GM19397 (cell line): ENCODE results near the gene RNF126.

Source experiments
- ATAC-seq: cut with Tn5 transposase; IDR thresholded peaks from one replicate; pipeline ENCODE4 v1.9.1; 2021; ENCODE audit warnings: mild to moderate bottlenecking, moderate library complexity; ENCODE audit not compliant: unreplicated experiment

The RNF126 gene

DNA sequence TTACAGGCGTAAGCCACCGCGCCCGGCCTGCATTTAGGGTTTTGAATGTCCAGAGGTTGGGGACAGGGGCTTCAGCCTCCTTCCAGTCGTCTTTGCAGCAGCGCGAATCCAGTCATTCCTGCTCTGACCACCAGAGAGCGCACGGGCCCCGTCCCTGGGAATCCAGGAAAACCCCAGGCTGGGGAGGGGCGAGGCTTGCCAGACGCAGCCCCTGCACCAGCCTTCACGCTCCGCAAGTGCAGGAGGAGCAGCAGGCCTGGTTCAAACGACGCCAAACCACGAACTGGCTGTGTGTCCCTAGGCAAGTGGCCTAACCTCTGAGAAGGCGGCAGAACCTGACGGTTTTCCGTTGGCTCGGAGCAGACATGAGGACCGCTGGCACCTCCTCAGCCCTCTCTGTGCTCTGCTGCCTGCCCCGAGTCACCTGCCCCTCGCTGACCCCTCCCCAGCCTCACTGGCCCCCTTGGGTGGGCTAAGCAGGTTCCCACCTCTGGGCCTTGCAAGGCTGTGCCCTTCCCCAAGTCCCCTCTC is 2.0 kb upstream of the RNF126 start:
- ATAC-seq: no peak

DNA sequence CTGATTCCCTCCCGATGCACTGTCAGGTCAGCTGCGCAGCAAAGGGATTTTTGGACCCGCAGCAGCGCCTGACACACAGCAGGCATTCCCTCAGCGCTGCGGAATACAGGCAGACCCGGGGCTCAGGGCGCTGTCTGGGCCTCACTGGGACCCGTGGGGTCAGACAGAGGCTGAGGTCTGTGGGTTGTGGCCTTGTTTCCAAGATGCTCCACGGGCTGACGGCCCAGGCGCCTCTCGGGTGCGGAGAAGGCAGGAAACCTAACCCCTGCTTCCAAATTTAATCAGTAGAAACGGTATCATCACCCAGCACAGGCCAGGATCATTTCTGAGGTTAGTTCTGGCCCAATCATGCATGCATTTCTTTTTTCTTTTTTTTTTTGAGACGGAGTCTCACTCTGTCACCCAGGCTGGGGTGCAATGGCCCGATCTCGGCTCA is 686 bp upstream of the RNF126 start:
- ATAC-seq: no peak

DNA sequence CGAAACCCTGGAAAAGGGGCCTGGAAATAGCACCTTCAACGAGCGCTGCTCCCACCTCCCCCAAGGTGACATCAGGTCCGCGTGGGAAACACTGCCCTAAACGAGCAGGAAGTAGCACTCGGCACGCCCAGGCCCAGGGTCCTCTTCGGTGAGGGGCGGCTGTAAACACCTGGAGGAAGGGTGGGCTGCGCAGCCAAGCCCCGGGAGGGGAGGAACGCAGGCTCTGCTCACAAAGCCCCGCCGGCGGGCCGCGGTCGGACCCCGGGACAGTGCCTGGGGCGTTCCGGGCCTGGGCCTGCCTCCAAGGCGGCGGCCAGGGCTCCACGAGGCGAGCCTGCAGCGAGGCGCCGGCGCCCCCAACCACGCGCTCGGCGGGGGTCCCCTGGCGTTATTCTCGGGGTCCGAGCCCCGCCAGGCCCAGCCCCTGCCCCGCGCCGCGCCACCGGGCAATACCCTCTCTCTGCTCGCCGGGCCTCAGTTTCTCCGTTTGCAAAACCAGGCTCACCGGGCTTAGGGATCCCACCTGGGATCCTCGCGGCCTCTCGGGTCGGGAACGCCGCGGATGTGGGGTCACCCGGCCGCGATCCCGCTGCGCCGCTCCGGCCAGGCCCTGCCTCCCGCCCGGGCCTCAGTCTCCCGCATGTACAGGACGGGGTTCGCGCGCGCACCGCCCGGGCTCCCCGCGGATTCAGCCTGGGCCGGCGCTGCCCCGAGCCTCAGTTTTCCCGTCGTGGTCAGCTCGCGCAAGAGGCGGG is 630 bp downstream of the RNF126 start:
- peak; percentile 12 for ATAC-seq

DNA sequence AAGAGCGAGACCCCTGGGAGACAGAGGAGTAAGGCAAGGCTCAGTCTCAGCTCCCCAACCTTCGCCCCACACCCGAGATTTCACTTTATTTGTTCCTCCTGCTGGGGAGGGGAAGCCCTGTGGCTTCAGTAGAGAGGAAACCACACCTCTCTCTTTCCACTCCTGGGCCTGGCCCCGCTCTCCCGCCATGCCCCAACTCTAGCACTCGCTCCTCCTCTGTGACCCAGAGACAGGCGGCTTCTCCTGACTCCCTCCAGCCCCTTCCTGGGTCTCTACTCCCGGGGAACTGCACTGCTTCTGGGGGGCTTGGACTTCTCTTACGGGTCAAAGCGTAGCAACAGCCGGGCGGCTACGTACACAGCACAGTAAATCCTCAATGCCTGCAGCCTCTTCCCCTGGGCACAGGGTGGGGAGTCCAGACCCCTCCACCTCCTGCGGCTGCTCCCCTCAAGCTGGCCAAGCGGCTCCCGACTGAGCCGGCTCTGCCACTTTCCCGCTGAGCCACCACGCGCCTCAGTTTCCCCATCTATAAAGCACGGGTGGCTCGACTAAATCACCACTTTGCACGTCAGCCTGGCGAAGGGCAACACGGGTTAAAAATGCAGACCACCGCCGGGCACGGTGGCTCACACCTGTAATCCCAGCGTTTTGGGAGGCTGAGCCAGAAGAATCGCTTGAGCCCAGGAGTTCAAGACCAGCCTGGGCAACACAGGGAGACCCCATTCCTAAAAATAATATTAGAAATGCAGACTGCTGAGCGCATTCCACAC is 1.4 kb downstream of the RNF126 start:
- no peak for ATAC-seq

DNA sequence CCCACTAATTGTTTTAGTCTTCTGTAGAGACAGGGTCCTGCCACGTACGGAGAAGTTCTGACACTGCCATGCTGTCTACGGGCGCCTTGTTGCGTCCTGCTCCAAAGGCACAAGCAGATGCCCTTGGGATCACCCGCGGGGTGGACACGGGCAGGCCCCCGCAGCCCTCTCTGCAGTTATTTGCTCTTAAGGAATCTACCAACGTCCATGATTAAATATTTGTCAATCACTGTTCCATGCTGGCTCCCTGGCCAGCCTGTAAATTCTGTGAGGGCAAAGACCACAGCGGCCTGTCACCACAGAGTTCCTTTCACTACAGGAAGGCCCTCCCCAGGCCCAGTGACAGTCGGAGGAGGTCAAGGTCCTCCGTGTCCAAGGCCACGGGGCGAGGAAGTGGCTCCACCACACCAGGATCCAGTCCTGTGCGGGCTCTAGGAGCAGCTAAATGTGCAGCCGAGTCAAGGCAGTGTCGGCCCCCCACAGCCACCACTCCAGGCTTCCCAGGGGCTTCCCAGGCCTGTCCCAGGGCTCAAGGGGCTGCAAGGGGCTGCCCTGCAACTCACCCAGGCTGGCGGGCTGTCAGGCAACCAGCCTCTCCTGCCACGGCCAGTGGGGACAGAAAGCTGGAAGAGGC is 2.1 kb downstream of the RNF126 start:
- ATAC-seq: no peak

DNA sequence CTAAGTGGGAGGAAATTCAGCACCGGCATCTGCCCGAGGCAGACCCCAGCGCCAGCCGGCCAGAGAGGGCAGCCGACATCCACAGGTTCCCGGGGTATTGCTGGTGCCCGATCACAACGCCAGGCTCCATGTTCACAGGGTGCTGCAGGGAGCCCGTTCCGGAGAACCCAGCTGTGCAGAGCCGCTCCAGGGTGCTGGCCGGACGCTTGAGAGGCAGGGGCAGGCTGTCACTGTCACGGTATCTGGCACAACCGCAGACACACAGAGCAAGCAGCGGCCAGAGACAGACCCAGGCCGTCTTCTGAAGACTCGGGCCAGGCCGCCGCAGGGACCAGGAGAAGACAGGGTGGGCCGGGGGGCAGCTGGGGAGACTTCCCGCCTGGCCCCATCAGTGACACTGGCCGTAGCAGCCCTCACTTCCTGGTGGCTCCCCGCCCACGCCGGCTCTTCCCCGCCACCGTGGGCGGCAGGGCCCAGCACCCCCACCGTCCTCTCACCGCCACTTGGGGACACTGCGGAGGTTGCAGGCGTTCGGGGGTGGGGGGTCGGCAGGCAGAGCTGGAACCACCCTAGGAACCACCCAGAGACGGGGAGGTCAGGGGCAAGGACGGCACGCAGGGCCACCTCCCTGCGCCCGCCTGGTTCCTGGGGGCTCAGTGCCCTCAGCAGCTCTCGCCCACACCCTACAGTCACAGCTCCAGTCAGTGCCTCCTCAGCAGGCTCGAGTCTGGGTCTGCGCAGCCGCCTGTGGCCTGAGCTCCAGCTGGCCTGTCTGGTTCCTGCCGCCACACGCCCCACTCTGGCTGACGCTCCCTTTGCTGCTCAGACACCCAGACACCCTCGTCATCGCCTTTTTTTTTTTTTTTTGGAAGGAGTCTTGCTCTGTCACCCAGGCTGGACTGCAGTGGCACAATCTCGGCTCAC is 3.8 kb downstream of the RNF126 start:
- ATAC-seq: no peak

DNA sequence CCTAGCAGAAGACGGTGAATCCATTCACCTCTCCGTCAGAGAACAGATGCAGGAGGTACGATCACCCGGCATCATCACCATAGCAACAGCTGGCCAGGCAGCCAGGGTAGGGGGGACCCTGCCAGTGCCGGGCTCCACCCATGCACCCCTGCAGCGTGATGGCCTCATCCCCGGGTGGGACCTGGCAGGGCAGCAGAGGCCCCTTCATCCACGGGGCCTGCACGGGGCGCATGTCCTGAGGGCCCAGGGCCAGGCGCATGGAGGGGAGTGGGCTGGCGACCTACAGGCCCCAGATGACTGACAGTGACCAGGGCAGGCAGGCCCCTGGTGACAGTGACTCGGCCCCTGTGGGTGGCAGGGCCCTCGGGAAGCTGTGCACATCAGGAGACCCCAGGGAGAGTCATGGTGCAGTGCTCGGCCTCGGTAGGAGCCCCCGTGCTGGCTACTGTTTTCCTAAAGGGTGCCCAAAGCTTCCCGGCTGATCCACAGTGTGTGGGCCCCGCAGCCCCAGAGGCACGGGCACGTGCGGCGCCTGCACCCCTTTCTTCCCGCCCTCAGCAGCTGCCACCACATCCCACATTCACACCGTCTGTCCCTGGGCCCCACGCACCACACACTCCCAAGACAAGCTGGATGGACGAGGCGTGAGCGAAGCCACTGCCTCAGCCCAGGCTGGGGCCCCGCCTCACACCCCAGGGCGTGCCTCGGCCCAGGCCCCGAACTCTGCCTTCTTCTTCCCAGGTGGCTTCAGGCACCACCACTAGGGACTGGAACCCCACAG is 4.8 kb downstream of the RNF126 start:
- ATAC-seq: no peak

DNA sequence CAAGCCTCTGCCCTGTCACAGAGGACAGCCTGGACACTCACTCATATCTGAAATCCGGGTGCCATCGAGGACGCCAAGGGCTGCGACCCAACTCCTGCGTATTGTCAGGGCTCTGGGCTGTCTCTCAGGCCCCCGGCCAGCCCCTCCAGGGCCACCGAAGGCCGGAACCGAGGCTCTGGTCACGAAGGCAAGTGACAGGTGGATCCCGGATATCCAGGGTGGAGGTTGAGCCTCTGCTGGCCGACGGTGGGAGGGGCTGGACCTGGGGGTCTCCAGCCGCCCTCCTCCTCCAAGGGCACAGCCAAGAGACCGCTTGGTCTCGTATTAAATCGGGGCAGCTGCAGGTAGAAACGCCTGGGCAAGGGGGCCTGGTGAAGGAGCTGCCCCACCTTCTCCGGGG is 5.4 kb downstream of the RNF126 start:
- ATAC-seq: no peak

DNA sequence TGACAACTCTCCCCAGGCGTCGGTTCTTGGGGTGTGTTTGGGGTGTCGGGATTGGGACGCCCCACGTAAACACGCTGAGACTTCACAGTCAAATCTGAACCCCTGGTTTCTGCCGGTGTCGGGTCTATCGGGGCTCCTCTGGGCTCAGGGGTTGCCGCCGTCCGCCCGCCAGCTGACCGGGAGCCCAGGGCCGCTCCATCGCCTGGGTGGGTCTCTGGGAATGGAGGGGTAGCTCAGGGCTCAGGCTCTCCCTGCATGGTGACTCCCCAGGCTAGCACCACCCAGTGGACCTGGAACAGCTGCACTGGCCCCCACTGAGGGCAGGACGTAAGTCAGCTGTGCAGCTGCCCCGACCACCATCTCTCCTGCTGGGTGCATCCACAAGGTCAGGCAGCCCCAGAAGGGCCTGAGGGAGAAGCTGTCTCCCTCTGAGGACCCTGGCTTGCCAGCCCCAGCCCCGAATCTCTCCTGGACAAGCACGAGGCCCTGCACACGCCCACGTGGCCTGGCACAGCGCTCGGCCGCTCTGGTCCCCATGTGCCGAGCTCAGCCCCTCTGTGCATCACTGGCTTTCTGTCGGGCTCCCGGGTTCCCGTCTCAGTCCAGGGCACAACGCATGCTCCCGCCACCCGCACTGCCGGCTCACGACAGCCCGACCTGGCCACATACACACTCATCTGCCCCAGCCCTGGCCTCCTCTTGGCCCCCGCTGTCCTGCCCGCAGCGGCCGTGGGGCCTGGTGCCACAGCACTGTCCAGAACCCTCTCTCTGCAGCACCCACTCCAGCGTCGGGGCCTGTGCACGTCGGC is 6.1 kb downstream of the RNF126 start:
- no peak for ATAC-seq

DNA sequence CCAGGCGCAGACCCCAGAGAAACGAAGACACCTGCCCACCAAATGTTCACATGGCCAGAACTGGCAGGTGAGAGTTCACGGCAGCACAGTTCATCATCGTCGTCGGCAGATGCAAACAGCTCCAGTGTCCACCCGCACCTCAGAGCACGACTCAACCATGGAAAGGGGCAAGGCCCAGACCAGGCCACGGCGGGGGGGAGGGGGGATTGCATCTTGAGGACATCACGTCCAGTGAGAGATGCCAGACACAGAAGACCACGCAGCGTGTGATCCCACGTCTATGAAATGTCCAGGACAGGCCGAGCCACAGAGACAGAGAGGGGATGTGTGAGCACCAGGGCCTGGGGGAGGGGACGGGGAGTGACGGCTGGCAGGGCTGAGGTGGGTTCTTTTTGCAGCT is 7.3 kb downstream of the RNF126 start:
- ATAC-seq: no peak

DNA sequence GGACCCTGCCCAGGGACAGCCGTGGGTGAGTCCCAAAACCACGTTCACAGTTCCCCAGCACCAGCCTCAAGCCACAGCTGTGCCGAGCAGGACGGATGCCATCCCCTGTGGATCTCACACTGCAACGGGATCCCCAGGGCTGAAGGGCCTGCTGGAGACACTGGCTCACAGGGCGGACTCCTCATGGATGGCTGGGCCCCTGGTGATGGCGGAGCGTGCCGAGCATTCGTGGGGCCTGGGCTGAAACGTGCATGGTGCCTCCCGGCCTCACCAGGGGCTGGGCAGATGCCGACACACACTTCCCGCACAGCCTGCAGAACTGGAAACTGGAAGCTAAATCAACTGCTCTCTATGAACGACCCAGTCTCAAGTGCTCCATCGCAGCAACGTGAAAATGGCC is 9.6 kb downstream of the RNF126 start:
- ATAC-seq: no peak

DNA sequence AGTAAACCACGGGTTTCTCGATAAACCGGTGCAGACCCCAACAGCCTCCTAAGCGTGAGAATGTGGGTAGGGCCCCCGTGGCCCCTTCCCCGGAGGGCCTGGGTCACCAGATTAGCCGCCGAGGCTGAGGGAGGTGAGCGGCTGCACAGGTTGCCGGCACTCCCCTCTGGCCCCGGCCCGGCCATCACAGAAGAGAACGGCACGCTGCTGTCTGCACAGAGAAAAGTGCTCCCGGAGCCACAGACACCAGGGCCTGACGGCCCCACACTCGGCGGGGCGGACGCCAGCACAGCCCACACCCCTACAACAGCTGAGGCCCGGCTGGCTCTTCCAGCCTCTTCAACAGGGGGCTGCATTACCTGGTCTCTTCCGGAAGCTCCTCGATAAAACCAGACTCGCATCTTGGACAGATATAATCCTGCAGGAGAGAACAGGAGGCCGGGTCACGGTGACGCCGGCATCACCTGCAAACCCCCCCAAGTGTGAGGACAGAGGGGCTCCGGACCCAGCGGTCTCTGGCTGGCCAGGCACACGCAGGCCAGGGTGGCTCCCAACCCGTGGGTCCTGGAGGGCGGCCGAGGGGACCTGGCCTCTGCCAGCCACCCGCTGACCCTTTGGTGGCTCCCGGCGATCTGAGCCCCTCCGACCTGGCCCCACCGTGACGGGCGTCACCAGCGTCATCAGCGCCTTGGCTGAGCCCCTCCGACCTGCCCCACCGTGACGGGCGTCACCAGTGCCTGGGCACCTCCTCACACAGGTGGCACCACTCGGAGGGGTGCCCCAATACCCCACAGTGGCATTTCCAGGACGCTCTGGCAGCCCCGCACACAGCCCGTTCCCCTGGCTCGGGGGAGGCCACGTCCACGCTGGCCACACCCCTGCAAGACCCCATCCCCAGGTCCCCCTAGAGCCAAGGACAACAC is 10.3 kb downstream of the RNF126 start:
- no peak for ATAC-seq

DNA sequence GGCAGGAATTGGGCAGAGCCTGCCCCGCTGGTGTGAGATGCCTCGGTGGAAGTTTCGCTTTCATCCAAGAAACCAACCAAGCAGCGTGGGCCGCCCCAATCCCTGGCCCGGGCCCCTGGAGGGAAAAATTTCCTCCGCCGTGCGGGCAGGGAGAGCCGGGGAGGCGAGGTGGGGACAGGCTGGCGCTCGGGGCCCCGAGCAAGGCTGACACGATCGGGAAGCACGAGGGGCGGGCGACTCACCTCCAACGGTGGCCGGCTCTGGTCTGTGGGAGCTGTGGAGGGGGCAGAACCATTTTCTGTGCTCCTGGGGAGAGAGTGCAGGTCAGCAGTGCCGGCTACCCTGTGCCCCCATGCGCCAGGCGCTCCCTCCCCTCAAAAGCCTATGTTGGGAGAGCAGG is 11.0 kb downstream of the RNF126 start:
- no peak for ATAC-seq

DNA sequence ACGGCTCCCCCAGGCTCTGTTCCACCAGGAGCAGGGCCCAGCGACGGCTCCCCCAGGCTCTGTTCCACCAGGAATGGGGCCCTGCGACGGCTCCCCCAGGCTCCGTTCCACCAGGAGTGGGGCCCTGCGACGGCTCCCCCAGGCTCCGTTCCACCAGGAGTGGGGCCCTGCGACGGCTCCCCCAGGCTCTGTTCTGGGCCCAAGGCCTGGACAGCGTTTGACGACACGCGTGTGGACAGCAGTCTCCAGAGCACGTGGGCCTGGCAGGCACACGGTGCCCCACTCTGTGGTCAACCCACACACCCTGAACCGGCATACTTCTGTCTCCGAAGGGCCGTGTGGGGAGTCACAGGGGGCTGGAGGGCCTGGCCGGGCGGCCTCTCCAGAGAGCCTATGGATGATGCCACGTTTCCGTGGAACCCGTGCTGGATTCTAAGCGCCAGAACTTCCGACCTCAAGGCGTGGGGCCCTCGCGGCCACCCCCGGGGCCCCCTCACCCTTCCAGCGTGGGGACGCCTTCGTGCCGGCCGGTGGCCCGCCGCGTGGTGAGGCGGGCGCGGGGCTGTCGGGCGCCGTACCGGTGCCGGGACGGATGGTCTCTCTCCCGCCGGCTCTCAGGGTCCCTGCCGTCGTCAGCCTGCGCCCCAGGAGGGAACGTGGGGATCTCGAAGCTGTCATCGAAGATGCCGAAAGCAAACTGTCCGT is 11.7 kb downstream of the RNF126 start:
- ATAC-seq: no peak

DNA sequence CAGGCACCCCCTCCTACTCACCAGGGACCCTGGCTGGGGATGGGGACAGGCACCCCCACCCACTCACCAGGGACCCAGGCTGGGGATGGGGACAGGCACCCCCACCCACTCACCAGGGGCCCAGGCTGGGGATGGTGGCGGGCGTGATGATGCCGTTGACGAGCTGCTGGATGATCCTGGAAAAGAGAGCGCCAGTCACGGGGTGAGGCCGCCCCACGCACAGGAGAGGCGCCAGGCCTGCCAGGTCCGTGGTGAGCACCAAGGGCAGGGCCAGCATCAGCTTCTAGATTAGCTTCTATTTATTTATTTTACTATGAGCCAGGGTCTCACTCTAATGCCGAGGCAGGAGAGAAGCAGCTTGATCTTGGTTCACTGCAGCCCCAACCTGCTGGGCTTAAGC is 12.9 kb downstream of the RNF126 start:
- no peak for ATAC-seq

DNA sequence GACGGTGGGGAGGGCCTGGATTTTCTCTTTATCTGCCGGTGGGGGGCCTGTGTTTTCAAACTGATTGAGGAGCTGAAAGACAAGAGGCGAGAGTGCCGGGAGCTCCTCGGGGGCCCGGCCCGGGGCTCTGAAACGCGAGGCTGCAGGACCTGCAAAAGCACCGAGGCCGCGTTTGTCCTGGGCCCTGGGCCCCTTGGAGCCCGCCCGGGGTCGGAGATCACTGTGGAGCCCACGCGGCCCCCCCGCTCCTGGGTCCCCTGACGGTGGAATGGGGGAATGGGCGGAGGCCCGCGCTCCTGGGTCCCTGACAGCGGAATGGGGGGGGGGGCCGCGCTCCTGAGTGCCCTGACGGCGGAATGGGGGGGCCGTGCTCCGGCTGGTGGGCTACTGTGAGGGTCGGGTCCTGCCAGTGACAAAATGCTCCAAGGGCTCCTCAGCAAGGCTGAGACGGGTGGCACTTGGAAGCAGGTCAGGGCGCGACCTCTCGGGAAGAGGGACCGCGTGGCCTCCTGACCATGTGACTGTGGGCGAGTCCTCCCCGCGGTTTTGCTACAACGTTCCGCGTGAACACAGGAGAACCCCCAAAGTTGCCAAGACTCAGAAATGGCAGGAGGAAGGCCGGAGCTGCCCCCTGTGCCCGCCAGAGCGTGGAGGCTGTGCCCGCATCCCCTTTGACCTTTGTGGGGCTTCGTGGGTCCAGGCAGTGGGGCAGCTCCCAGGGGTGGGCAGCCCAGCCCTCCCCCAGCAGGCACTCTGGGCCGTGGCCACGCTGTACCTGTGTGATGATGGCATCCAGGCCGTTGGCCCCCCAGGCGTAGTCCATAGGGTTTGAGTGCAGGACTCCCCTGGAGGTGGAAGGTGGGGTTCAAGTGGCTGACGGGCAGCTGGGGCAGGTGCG is 13.9 kb downstream of the RNF126 start:
- ATAC-seq: no peak
